HG02798 (cell line): Measurements from ENCODE around the gene FOXL1.
"Not testable (repeated sequence)": the region's sequence is repeated elsewhere in the genome, so short reads cannot be mapped to it uniquely, and the experiment has no call there.

ENCODE experiments used
- ATAC-seq: cut with Tn5 transposase; IDR thresholded peaks from one replicate; pipeline ENCODE4 v1.9.1; 2021; ENCODE audit warnings: mild to moderate bottlenecking; ENCODE audit not compliant: unreplicated experiment, poor library complexity

Gene FOXL1

DNA sequence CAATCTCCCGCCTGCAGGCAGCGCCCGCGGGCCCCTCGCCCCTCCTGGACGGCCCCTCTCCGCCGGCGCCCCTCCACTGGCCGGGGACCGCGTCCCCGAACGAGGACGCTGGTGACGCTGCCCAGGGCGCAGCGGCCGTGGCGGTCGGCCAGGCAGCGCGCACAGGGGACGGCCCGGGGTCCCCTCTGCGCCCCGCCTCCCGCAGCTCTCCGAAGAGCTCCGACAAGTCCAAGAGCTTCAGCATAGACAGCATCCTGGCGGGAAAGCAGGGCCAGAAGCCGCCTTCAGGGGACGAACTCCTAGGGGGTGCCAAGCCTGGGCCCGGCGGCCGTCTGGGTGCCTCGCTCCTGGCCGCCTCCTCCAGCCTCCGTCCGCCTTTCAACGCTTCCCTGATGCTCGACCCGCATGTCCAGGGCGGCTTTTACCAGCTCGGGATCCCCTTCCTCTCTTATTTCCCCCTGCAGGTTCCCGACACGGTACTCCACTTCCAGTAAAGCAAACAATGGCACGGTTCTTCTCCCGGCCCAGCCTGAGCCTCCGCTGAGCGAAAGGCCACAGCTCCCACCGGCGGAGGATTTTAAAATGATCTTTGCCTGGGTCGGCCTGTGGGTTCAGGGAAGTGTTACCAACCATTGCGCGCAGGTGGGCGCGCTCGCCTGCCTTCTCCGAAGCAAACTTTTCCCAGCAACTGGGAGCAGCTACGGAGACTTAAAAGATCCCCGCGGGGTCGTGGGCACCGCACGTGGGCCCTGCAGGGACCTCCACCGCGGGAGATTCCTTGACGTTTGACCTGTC is 1.1 kb downstream of the FOXL1 start:
- ATAC-seq: no peak

DNA sequence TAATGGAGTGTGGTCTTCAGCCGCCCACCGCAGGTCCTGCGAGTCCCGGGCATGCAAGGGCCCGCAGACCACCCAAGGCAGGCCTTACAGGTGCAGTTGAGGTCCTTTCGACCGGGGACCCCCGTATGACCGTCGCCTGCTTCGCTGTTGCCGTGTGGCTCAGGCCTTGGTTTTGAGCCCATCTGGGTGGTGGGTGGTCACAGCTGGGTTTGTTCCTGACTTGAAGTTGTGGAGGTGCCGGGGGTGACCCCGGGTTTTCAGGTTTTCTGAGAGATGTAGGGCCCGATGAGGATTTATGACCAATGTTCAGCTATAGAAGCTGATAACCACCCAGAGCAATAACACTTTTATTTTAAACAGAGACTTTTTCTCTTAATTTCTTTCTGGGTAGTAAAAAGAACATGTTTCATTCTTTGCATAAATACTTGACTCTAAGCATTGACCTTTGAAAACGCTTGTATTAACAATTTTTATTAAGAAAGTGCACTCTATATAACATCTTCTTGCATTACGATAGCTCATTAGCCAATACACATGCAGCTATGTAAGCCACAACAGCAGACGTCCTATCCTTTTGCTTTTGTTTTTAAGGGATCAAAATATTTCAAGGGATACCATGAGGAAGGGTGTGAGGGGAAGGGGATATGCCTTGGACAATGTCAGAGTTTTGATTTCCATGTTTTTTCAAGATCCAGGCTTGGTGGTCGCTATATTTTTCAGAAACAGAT is 1.9 kb downstream of the FOXL1 start:
- ATAC-seq: no peak

DNA sequence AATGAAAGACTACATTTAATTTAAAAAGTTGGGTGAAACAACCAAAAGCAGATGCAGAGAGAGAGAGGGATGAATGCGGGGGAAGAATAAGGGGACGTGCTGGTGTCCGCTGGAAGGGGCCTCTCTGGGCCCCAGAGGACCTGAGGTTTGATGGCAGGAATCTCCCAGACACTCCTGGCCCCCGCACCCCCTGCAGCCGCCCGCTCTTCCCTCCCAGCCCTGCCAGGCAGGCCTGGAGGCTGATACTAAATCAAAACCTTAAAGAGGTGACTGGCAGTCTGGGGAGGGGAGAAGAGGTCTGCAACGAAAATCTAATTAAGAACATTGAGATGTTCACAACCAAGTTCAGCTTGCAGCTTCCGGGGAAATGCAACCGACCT is 2.4 kb downstream of the FOXL1 start:
- ATAC-seq: no peak

DNA sequence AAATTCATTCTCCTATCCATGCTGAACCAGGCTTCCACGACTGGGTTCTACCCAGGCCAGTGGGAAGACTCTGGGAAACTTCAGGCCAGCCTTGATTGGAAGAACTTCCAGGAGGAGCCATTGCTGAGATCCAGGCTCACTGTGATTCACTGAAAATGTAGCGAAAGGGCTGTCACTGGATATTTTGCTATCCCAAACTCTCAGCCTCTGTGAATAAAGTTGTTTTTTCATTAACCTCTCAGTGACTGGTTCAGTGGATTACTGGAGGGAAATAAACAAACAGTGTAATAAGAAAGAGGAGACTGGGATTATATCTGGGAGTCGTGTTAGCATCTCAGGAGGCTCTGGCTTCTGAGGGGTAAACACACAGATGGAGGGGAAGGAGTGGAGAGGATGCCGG is 3.1 kb downstream of the FOXL1 start:
- no peak for ATAC-seq

DNA sequence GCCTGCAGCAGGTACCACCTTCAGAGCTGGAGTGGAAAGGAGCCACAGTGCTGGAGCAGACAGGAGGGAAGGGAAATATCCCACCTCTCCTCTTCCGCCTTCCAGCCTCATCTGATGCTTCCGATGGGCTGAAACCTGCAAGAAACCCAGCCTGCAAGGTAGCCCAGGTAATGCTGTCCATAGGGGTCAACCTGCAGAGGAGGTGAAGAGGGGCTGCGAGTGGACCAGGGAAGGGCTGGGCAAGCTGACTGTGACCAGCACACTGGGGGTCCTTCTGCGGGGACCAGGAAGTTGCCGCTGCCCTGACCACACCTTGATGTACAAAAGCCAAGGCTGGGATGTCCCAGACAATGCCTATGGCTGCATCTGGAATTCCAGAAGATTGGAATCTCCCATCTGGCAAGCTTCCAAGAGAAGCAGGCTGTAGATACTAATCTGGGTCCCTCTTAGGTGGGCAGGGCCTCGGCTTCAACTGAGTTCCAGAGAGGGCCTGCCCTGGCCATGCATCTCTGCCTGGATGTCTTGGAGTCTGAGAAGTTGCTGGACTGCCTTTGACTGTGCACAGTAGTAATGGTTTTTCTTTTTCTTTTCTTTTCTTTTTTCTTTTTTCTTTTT is 5.8 kb downstream of the FOXL1 start:
- no peak for ATAC-seq

DNA sequence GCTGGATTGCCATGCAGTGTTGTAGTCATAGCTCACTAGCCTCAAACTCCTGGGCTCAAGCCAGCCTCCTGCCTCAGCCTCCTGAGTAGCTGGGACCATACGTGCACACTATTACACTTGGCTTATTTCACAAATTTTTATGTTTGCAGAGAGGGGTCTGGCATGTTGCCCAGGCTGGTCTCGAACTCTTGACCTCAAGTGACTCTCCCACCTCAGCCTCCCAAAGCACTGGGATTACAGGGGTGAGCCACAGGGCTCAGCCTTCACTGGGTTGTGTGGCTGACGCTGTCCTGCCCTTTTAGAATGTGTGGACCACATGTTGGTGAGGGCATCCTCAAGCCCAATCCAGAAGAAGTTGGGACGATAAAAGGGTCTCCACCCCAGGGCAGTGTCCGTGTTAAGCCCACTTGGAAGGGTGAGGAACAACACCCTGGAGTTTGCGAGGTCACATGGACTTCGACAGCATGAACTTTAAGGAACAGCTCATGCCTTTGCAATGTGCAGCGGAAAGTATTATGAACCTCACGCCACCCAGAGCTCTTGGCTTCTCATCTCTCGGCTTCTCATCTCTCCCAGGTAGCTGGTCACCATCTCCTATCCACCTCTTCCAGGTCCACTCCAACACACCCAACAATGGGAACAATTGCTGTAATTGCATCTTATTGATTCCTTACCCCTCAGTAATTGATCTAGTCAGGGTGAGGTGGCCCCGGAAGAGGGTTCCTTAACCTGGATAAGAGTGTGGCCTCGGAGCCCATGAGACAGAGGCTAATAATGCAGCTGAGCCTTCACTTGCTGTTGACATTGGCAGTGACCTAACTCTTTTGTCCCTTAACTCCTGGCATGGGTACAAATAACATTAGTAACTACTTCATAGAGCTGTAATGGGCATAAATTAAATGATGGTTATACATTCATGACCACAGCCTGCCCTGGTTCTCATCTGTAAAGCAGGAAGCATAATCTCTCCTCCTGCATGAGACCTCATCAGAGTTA is 6.7 kb downstream of the FOXL1 start:
- no peak for ATAC-seq

DNA sequence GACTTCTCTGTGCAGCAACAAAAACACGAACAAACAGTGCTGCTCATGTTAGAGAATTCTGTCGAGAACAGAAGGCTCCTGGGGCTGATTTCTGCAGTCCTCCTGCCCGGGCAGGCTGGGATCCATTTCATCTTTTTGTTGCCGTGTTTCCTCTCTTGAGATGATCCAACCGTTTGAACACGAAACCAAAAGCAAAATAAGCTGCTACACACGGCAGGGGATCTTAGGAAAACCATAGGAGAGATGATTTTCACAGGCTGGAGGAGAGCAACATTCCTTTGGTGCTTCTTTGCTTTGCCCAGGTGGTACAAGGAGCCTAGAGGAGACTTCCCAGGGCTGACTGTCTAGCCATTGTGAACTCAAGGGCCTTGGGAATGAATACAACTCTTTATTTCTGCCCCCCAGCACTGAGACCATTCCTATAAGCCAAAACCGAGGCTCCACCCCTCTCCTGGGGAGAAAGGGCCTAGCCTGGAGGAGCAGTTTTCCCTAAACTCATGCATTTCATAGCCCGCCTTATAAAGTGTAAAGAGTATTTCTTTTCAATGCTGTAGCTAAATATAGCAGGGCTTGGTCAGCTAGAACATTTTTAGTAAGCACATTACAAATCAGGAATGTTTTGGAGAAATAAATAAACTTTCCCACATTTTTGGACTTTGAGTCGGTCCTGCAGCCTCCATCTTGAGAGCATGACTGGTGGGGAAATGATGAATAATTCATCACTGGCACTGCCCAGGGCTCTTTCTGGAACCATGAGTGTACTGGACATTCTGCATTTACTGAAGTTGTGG is 7.7 kb downstream of the FOXL1 start:
- no peak for ATAC-seq

DNA sequence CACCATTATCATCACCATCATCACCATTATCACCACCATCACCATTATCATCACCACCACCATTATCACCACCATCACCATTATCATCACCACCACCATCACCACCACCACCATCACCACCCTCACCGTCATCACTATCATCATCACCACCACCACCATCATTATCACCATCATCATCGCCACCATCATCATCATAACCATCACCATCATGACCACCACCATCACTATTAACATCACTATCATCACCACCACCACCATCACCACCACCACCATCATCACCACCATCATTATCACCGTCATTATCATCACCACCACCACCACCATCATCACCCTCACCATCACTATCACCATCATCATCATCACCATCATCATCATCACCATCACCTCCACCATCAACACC is 9.1 kb downstream of the FOXL1 start:
- ATAC-seq: no peak

DNA sequence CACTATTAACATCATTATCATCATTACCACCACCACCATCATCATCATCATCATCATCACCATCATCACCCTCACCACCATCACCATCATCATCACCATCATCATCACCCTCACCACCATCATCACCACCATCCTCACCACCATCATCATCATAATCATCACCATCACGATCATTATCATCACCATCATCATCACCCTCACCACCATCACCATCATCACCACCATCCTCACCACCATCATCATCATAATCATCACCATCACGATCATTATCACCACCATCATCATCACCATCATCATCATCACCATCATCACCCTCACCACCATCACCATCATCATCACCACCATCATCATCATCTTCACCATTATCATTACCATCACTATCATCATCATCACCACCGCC is 9.6 kb downstream of the FOXL1 start:
- ATAC-seq: not testable (repeated sequence)

DNA sequence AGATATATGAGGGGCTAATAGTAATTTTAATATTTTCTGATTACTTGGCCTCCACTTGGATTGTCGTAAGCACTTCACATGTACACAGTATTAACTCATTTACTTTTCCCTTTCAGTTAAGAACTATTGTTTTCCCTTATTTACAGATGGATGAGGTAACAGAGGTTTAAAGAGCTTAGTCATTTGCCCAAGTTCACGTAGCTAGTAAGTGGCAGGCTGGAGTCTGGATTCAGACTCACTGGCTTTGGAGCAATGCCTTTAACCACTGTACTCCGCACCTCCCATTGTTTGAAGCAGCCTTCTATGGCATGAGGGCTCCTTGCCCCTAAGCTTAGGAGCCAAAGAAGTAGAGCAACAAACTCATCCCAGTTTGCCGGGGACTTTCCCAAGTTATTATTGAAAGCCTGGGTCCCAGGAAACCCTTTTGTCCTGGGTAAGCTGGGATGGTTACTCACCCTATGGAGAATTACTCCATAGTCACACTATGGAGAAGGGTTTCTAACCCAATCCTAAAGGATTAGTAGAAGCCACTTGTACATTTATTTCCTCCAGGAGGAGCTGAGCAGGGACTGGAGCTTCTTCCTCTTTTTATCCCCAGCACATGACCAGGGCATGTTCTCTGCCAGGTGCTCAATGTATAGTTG is 12.3 kb downstream of the FOXL1 start:
- no peak for ATAC-seq

DNA sequence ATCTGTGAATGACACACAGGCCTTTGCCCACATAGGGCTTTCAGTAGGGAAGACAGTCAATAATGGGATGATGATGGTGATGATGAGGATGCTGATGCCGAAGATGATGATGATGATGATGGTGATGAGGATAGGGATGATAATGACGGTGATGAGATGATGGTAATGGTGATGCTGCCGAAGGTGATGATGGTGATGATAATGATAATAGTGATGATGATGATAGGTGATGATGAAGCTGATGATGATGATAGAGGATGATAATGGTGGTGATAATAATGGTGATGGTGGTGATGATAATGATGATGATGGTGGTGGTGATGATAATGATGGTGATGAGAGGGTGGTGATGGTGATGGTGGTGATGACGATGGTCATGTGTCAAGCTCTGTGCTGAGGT is 12.9 kb downstream of the FOXL1 start:
- no peak for ATAC-seq

DNA sequence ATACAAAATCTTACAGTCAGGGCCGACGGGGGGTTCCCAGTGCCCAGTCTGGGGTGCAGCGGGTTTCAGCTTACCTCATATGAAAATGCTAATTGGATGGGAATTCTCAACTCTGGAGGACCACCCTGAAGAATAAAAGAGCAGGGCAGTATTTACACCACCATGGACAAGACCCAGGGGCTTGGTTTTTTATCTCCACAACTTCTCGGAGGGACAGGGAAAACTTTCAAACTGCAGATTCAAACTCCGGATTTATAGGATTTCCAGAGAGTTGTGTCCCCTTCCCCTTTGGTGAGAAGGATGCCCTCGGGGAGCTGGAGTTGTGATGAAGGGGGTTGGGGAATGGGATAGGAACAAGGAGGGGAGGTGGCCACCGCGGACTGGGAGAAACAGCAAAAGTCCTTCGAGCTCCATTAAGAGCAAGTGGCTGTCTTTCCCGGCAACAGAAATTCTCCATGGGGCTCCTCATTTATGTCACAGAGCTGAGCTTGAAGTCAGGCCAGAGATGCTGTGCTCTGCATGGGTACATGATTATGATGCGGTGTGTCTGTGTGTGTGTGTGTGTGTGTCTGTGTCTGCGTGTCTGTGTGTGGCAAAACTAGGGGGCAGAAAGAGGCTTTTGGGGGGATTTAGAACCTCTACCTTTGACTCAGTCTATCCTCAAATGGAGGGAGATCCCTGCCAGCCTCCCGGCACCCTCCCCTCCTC is 15.7 kb downstream of the FOXL1 start:
- ATAC-seq: no peak

DNA sequence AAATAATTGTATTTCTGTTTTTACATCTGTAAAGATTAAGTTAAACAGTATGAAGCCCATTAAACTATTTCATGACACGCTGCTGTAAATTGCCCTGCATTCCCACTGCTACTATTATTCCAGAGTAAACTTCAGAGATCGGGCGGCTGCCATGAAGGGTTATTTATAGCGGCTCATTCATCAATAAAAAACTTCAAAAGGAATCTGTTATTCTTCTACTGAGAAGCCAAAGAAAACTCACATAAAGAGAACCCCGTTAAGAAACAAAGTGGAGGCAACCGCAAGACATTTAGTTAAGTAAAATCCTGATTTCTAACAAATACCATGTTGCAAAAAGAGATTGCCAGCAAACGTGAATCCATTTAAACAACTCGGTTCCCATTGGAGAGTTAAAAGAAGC is 16.4 kb downstream of the FOXL1 start:
- no peak for ATAC-seq

DNA sequence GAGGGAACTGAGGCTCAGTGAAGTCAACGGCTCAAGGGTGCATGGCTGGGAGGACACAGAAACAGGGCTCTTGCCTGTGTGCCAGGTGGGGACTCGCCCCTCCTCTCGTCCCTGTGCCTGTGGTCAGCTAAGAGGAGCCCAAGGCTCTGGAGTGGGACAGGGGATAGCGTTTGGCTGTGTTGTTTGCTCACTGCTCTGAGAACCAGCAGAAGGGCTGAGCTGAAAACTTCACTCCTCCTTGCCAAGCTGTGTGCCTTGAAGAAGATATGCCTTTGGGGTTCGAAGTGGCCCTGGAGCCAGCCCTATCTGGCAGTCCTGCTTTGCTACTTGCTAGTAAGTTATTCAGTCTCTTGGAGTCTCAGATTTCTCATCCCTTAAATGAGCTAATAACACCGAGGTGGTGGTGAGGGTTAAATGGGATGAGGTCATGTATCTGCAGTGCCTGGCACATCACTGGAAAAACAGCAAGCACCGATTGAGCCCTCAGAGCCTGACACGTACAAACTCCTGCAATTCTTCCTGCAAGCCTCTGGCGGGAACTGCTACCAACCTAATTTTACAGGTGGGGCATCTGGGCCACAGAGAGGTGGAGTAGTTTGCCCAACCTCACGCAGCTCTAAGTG is 17.7 kb downstream of the FOXL1 start:
- ATAC-seq: no peak

DNA sequence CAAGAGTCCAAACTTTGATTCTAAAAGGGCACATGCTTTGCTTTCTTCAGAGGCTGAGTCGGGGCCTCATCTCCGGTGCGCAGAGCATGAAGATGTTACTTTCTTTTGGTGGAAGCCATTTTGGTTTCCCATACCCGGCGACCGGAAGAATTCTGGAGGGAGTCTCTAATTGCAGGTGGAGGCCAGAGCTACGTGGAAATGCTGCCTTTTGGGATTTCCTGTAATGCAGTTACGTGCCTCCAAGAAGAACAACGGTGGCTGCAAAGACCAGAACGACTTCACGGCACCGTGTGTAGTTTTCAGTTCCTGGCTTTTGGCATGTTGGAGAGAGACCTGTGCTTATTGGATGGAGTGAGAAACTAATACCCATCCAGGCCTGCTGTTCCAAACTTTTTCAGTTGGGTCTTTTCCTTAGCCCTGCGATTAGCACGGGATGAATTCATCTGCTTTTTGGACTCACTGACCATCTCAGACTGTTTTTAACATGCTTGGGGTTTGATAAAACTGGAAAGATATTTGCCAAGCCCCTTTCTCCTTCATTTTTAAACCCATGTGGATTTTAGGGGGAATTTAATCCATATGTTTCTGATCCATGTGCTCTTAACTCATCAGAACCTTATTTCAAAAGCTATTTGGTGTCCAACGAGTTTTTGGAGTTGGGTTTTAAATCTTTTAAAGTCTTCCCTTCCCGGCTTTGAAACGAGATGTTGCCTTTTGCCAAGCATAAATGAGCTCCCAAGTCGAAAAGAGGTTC is 19.0 kb downstream of the FOXL1 start:
- no peak for ATAC-seq

DNA sequence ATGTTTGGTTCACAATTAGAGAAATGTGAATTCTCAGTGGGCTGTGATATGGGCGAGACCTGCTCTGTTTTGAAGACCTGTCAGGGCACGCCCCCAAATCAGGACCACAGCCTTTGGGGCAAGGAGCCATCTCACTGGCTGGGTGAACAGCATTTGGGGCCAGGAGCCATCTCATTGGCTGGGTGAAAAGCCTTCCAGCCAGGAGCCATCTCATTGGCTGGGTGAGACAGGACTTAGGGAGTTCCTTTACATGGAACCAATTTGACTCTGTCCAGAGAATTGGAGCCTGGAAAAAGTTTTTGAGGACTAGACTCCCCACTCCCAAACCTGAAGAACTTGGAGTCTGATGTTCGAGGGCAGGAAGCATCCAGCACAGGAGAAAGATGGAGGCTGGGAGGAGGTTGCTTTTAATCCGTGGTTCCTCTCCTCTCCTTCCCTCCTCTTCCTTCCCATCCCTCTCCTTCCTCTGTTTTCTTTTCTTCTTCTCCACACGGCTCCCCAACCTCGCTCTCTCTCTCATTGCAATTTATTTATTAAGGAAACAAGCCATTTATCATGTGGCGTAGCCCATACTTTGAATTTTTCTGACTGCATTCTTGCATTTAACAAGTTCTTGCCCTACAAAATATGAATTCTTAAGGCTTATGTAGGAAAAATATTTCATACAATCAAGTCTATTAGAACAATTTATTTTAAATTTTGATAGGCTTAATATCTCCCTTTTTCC is 19.7 kb downstream of the FOXL1 start:
- no peak for ATAC-seq
